ENCODE data around the gene TRIP10. TPM values are rescaled to one million over a fixed set of nuclear protein-coding genes. Genes with fewer than 3 reads are reported as not detected.

Gene TRIP10
- total and polyA plus RNA-seq, 2 of the 4 experiments (the other 2 are of a cell fraction), result 39.1 to 47.0 TPM

GRCh38 chr19:6744381-6745301, 5.2 kb downstream of the TRIP10 start:
- peak overlapping the region; percentile 85 for H3K27ac ChIP-seq (ENCODE audit: insufficient read depth, low read length)
- peak overlapping the region; percentile 94; the same call in 1 of the 2 replicates for H3K23ac ChIP-seq (ENCODE audit: low read depth, low read length)
- H3K4ac ChIP-seq (ENCODE audit: low read depth, low read length), result peak overlapping the region; percentile 93
- peak overlapping the region; percentile 74 for H3K18ac ChIP-seq (ENCODE audit: low read depth, low read length)
- H4K91ac ChIP-seq (ENCODE audit: insufficient read depth, low read depth, low read length), result peak overlapping the region; percentile 78
- H3K27me3 ChIP-seq (ENCODE audit: control insufficient read depth, insufficient read depth, low read length), result no peaks in the 10 kb centered on the region
- H2AK9ac ChIP-seq (replicated peaks; ENCODE audit: low read depth, low read length, poor library complexity), result peak overlapping the region; percentile 92
- ChIA-PET POLR2A (ENCODE audit: unreplicated experiment) (no interaction called here), CTCF (no interaction called here)
- H3K9me3 ChIP-seq (ENCODE audit: control insufficient read depth, insufficient read depth, low read length), result no peaks in the 10 kb centered on the region
- peak overlapping the region; percentile 52 for H3K9ac ChIP-seq (ENCODE audit: low read depth, low read length)
- dilution Hi-C loops (cut with HindIII; ENCODE audit: low sequenced_read_pairs, unreplicated experiment) (no loop called here), in situ Hi-C loops (cut with MboI; ENCODE audit: low sequenced_read_pairs) (no loop called here), intact Hi-C loops (cut with micrococcal nuclease) (loop anchor here (2.0 kb wide), 1 partner anchor 112 kb away; no protein-coding TSS in a partner anchor)
- H3K56ac ChIP-seq (ENCODE audit: extremely low read depth, insufficient read depth, low read length), result peak overlapping the region; percentile 70
- peak overlapping the region; percentile 42 for H3K14ac ChIP-seq (replicated peaks; ENCODE audit: low read depth, low read length)
- H4K20me1 ChIP-seq (ENCODE audit: insufficient read depth, low read length), result 0 out of 2 replicates have a peak, but pooled peaks cover 4% of the 10 kb centered on the region
- H3K79me1 ChIP-seq (ENCODE audit: low read depth in 1 of 2, low read length in 2 of 2), result peaks cover 20 to 57% of the 10 kb centered on the region in 2 experiments
- peak overlapping the region; percentile 94 for H2BK5ac ChIP-seq (ENCODE audit: low read depth, low read length, poor library complexity, severe bottlenecking)
- H2AFZ ChIP-seq (replicated peaks; ENCODE audit: low read length, poor library complexity), result peak overlapping the region; percentile 89
- peak overlapping the region; percentile 90 for H2AK5ac ChIP-seq (ENCODE audit: low read depth, low read length)
- WGBS, 2 experiments (ENCODE audit: extremely low coverage in 2 of 2, insufficient read length in 1 of 2), result 12% methylated on average over 18 of the region's 41 CpGs; no CpG with 5 or more reads in 1 of the 2 experiments
- peak overlapping the region; percentile 41; the same call in 2 of the 3 replicates for H2BK15ac ChIP-seq (ENCODE audit: low read depth, low read length)
- peak; percentile 87 for DNase-seq
- H3K4me1 ChIP-seq (ENCODE audit: control insufficient read depth, insufficient read depth, low read length), result peaks cover 27% of the 10 kb centered on the region
- H4K8ac ChIP-seq (ENCODE audit: low read depth in 2 of 2, low read length in 2 of 2), result peak overlapping the region; percentile 39 to 82
- peak; percentile 75 for ATAC-seq (ENCODE audit: low read depth)
- H3K9me1 ChIP-seq (ENCODE audit: insufficient read depth, low read length), result no peaks in the 10 kb centered on the region
- peak overlapping the region; percentile 86 for H2BK20ac ChIP-seq (ENCODE audit: low read depth, low read length)
- no peak overlapping the region for H3K4me3 ChIP-seq (ENCODE audit: insufficient read depth, low read depth, low read length)
- BruUV-seq (replicated peaks), result no TSS peak
- peak overlapping the region; percentile 93 for H2BK120ac ChIP-seq (ENCODE audit: low read depth, low read length)
- TF ChIP-seq POLR2A (IDR thresholded peaks at IDR 0.05; ENCODE audit: low read depth, low read length), result no peak
- TF ChIP-seq FOS (IDR thresholded peaks at IDR 0.05; ENCODE audit: low read depth, low read length), result peak; percentile 28; the same call in 1 of the 2 replicates
- 0 out of 2 replicates have a peak, but pooled peaks have one; percentile 6 for TF ChIP-seq BHLHE40 (IDR thresholded peaks at IDR 0.05; ENCODE audit: low read depth, low read length)
- TF ChIP-seq NFE2L2 (IDR thresholded peaks at IDR 0.05; ENCODE audit: low read depth, low read length), result no peak
- TF ChIP-seq USF2 (IDR thresholded peaks at IDR 0.05; ENCODE audit: low read depth, low read length), result no peak
- TF ChIP-seq MAZ (IDR thresholded peaks at IDR 0.05; ENCODE audit: borderline replicate concordance, low read depth, low read length), result peak; percentile 80; the same call in 1 of the 2 replicates
- TF ChIP-seq CTCF (conservative IDR thresholded peaks at IDR 0.05; ENCODE audit: low read depth, low read length), result no peak
- peaks cover 45% of the 10 kb centered on the region for H3K36me3 ChIP-seq (ENCODE audit: control insufficient read depth, insufficient read depth, low read length)
- H3K4me2 ChIP-seq (ENCODE audit: low read depth, low read length), result peak overlapping the region; percentile 65
- peak overlapping the region; percentile 70 for H4K5ac ChIP-seq (ENCODE audit: low read depth, low read length)
